HG03039 (cell line): ENCODE data around the gene FRMD4B.

Experiments
- ATAC-seq: cut with Tn5 transposase; IDR thresholded peaks from one replicate; pipeline ENCODE4 v1.9.1; 2021; ENCODE audit warnings: mild to moderate bottlenecking, moderate library complexity; ENCODE audit not compliant: unreplicated experiment

The FRMD4B gene

DNA sequence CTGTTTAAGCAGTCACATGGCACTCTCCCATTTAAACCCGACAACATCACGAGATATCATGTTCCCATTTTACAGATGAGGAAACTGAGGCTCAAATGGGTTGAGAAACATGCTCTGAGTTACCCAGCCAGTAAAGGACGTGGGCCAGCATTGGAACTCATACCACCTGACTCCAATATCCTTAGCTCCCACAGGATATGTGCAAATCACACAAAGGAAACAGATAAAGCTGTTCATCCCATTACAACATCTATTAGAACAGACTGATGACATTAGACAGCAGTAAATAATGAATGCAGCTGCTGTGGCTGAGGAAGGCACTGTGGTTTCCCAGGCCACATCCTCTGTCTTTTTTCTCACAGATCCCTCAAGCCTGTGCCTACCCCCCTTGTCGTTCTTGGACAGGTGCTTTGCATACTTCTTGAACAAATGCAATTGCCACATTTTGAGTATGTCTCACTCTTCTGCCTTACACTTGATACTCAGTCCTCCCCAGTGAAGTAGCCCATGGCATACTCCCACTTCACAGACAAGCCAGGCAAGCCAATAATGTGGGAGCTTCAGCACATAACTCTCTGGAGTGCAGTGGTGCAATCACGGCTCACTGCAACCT lies 17.7 kb downstream of the FRMD4B start:
- ATAC-seq, result peak; percentile 100

- no peak for ATAC-seq
Observed at GRCh38 chr3:69367586-69367985, 18.3 kb downstream of the FRMD4B start.

DNA sequence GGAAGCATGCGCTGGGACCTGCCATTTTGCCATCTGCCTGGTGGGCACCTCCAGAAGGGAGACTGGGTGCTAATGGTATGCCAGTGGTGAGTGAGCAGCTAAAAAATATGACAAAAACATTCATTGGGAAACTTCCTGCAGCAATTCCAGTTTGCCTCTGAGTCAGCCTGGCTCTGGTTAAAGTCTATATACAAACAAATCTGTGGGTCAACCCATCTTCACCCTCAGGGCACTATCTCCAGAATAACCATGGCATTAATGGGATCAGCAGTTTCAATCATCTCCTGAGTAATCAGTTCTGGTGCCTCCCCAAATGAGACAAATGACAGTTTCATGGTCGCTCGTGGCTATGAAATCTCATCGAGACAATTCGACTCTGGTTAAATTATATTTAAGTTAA lies 21.5 kb downstream of the FRMD4B start:
- ATAC-seq, result no peak

DNA sequence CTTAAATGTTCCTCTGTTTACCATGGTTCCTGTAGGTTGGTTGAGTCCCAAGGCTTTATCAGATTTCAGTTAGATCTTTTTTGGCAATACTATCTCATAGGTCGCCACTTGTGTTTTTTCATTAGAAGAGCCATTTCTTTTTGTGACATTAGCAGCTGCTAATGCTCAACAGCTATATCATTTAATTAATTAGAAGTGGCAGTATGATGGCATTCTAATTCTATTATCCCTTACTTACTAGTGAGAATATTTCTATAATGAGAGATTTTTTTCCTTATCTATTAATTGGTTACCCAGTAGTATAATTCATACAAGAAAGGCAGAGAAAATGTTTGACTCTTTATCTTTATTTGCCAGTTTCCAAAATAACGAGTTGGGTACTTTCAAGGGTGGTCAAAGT lies 25.2 kb downstream of the FRMD4B start:
- no peak for ATAC-seq

DNA sequence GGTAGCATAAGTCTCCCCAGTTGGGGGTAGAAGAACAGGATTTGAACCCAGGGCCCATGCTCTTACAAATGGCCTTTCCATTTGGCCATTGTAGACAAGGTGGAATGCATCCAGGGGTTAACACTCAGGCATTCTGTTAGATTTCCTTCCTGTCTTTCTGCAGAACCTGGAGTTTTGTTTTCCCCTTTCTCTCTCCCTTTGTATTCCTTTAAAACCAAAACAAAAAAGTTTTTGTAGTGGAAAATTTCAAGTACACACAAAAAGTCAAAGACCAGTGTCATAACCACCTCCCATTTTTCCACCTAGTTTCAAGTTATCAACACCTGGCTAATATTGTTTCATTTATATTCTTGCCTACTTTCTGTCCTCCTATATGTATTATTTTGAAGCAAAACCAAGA lies 26.0 kb downstream of the FRMD4B start:
- no peak for ATAC-seq

- ATAC-seq, result no peak
Observed at GRCh38 chr3:69359339-69359893, 26.5 kb downstream of the FRMD4B start.

DNA sequence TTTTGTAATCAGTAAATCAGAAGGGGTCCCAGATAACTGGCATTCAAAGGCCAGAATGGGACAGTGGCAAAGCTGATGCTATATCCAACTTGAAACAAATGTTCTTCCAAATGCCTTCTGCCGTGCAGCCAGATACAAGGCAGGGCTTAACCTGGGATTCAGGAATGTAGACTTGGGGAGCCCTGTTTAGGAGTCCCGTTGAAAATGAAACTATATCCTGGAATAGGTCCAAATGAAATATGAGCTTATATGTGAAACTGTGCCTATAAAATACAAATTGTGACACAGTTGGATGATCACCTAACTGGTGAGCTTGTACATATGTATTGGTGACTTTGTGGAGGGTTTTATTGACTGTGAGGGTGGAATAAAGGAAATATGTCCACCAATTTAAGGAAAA lies 28.7 kb downstream of the FRMD4B start:
- ATAC-seq, result no peak

- no peak for ATAC-seq
Observed at GRCh38 chr3:69354948-69355347, 30.9 kb downstream of the FRMD4B start.

DNA sequence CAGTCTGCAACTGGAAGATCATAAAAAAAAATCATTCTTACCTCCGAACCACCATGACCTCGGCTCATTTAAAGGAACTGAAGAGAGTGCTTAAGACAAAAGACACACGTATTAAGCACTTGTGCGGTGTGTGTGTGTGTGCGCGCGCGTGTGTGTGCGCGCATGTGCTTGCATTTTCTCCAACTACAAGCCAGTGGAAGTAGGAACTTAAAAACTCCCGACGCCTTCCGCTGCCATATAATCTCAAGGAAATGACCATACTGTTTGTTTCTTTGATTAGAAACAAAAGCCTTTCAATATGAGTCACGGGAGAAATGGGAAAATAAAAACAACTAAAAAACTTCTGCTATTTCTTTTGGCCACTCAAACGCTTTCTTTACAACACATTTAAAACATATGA lies 32.4 kb downstream of the FRMD4B start:
- no peak for ATAC-seq

- ATAC-seq, result no peak
Observed at GRCh38 chr3:69353088-69353478, 32.8 kb downstream of the FRMD4B start.

GRCh38 chr3:69352305-69353087 lies 33.4 kb downstream of the FRMD4B start:
- no peak for ATAC-seq

DNA sequence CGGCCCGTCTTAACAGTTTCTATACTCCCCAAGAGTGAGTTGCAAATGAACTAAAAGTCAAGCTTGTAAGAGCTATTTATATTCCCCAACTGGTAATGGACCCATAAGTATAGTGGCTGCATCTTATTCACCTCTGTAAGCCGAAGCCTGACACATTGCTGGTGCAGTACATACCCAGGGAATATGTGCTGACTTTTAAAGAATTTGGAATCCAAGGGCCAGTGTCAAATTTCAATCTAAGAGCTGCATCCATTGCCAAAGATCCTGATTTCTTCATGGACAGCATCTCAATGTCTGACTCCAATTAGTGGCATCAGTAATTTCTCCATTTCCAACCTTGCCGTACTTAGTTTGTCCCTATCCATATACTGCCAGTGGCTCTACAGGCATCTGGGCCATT lies 42.0 kb downstream of the FRMD4B start:
- no peak for ATAC-seq

DNA sequence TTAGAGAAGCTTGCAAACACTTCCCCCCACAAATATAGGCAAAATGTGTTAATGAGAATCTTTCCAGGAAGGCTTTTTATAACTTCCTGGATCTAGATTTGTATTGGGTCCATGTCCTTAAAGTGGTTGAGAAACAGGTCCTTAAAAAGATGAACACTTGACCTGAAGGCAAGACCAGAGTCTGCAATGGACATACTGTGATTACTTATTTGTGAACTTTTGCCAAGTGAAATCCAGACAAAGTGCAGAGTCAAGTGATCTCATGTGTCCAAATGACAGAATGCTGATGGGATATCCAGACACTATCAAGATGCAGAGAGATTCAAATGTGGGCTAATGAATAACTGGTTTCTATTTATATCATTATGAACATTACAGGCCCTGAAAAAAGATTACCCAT lies 43.8 kb downstream of the FRMD4B start:
- no peak for ATAC-seq

DNA sequence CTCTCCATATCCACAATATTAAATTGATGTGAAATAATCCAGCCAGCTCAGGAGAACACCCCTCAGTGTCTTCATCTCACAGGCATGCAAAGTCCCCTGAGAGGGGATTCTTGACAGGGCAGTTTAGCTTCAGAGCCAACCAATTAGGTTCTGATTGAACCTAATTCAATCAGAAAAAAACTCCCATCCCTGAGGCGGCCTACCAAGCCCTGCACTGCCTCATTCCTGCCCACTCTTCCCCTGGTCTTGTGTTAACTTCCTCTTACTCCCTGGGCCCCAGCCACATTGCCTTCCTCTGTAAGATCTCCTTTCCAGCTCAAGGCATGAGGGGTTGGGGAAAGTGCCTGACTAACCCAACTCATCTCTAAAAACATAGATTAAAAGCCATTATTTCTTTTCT lies 46.1 kb downstream of the FRMD4B start:
- ATAC-seq, result no peak

- no peak for ATAC-seq
Observed at GRCh38 chr3:69338911-69339310, 47.0 kb downstream of the FRMD4B start.

DNA sequence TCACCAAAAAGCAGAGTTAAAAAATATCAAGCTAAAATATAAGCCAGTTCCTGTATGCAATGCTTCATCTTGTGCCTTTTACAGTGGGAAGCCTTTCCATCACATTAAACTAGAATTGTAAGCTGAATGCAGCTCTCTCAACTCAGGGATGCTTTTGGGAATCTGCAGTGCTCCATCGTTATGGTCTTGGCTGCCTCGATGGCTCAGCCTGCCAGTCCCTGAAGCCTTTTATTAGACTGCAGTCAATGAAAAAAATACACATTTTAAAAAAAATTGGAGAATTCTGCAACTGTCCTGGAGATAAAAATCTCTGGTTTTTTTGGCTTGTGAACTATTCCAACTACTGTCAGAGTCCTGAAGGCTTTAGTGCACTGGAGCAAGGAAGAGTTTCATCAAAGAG lies 53.0 kb downstream of the FRMD4B start:
- no peak for ATAC-seq

DNA sequence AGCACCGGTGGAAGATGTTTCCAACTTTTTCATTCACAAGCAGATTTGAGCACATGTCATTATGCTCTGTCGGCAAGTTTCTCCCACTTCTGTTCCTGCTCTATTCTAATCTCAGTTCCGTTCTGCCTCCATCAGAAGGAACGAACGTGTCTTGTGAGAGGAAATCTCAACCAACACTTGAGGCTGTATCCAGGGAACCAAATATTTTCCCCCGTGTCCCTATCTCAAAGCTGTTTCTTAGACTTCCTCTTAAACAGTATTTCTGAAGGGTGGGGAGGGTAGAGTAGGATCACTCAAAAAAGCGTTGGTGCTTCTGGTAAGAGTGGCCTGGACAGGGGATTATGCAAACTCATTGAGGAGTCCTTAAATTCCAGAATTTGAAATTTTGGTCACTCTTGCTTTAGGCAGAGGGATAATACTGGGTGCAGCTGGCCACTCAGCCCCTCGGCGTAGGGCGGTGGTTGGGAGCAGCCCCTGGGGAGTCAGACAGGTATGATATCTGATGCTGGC lies 54.9 kb downstream of the FRMD4B start:
- no peak for ATAC-seq

DNA sequence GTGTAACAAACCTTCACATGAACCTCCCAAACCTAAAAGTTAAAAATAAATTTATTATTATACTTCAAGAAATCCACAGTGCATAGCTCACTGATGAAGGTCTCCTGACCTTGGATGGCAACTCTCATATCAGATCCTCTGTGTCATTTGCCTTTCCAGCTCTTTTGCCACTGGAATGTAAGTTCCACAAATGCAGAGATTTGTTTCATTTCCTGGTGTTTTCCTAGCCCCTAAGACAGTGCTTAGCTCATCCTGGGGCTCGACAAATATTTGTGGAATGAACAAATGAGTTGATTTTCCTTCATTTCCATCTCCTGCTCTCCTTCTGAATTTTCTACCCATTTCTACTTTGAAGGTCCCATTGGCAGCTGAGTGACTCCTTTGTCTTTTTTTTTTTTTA lies 56.0 kb downstream of the FRMD4B start:
- no peak for ATAC-seq

DNA sequence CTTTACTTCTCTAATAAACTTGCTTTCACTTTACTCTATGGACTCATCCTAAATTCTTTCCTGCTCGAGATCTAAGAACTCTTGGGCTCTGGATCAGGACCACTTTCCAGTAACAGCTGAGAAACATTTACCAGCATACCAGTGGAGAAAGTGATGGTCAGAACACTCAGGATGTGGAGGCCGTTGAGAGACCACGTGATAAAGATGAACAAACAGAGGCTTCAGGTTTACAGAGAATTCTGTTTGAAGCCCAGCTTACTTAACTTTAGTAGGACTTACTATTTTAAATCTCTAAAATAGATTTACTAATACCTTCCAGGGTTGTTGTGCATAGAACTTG lies 57.0 kb downstream of the FRMD4B start:
- no peak for ATAC-seq

DNA sequence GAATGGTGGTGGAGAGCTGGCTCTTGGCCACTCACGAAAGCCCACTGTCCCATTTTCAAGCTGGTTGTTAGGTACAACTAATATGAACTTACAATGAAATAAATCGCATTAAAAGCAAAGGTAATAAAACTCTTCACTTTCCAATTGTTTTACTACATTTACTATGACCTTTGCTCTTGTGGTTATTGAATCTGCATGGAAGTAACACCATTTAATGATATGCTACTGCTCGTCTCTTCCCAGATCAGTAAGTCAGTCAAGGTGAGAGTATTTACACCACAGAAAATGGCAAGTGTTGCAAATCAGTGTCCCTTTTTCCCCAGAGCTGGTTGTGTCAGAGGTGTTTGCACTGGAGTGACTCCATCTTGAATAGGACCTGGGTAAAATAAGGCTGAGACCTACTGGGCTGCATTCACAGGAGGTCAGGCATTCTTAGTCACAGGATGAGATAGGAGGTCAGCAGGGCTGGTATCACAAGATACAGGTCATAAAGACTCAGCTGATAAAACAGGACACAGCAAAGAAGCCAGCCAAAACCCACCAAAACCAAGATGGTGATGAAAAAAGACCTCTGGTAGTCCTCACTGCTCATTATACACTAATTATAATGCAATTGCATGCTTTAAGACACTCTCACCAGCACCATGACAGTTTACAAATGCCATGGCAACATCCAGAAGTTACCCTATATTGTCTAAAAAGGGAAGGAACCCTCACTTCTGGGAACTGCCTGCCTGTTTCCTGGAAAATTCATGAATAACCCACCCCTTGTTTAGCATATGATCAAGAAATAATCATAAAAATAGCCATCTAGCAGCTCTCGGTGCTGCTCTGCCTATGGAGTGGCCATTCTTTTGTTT lies 57.6 kb downstream of the FRMD4B start:
- no peak for ATAC-seq

DNA sequence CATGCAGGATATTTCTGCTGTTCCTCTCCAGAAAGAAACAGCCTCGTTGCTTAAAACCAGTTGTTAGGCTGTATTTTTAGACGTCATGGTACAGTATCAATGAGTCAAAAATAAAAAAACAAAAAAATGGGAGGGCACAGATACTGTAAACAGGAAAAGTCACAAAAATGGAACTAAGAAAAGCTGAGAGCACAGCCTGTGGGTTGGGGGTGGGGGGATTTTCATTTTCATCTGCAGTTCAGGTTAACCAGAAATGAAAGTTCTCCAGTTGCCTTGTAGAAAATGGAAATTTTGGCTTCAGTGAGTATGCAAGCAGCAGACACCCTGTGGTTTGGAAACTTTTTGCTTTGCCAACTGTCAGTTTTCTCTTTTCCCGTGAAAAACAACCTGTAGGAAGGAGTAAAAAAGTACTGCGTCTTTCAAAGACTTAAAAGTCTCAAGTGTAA lies 59.0 kb downstream of the FRMD4B start:
- peak; percentile 84 for ATAC-seq
